ENCODE measurements around the gene SAMD11. TPM values are rescaled to one million over a fixed set of nuclear protein-coding genes. Genes with fewer than 3 reads are reported as not detected.

Gene SAMD11
- total and polyA plus RNA-seq, 2 of the 8 experiments (the other 6 are each of a cell fraction or from before 2014, with no cell fraction given) = 0.18 to 0.30 TPM

GRCh38 chr1:972726-973458 lies 49.2 kb downstream of the SAMD11 start (continued):
- TF ChIP-seq CHD7 (IDR thresholded peaks at IDR 0.05; ENCODE audit: insufficient replicate concordance, low read length) = no peak
- no peak for TF ChIP-seq GTF2F1 (IDR thresholded peaks at IDR 0.05; ENCODE audit: borderline replicate concordance, low read depth, low read length)
- no peak for TF ChIP-seq CTCF (IDR thresholded peaks at IDR 0.05; ENCODE audit: control extremely low read depth in 1 of 3, insufficient read depth in 1 of 3, low read depth in 1 of 3, low read length in 3 of 3)
- TF ChIP-seq MAFK (IDR thresholded peaks at IDR 0.05; ENCODE audit: low read depth, low read length) = no peak
- no peak for TF ChIP-seq NANOG (IDR thresholded peaks at IDR 0.05; ENCODE audit: insufficient read depth, low read depth, low read length, poor library complexity, severe bottlenecking)
- no peak for TF ChIP-seq KDM1A (IDR thresholded peaks at IDR 0.05; ENCODE audit: borderline replicate concordance, low read length)
